Pancreas (tissue), 10 donors: ENCODE results near the gene TCF7L1. TPM values are rescaled to one million over a fixed set of nuclear protein-coding genes. Genes with fewer than 3 reads are reported as not detected.

ENCODE experiments used
- ATAC-seq, 4 donors: fragments of 200-7000 bp; cut with Tn5 transposase; one replicate each; pipeline versions ENCODE4 v1.8.0 to v1.9.1; 2020; ENCODE audit warnings: mild to moderate bottlenecking in 4 of 4, moderate library complexity in 4 of 4
- DNase-seq, 6 donors: peaks; one replicate each; pipeline ENCODE4 v3.0.0-alpha.2; 2020
- FAIRE-seq: peaks from 2 replicates; lab custom pipeline; 2012; peaks lifted over from hg19 to GRCh38; lab: Jason Lieb, UNC
- H3K27ac ChIP-seq, 4 donors: fragments of 200-600 bp; sonication (generic); 1 replicate in 3 of 4; 2 replicates in 1 of 4; pipeline versions ENCODE4 v1.5.0 to v1.8.0; 2020
- H3K27me3 ChIP-seq, 4 donors: fragments of 200-600 bp; one replicate each; pipeline ENCODE4 v1.8.0; 2021
- H3K36me3 ChIP-seq, 3 donors: fragments of 200-600 bp; sonication (generic) in 1 of 3; one replicate each; pipeline versions ENCODE4 v1.5.0 to v1.8.0; 2020 to 2021
- H3K4me1 ChIP-seq, 3 donors: fragments of 200-600 bp; one replicate each; pipeline ENCODE4 v1.8.0; 2021
- H3K4me3 ChIP-seq, 4 donors: fragments of 200-600 bp; sonication (generic) in 2 of 4; one replicate each; pipeline versions ENCODE4 v1.5.0 to v1.8.0; 2020 to 2021
- H3K9me3 ChIP-seq, 4 donors: fragments of 200-600 bp; one replicate each; pipeline ENCODE4 v1.8.0; 2021
- CTCF ChIP-seq, 4 donors: fragments of 200-600 bp; sonication (generic) in 3 of 4; IDR thresholded peaks; one replicate each; pipeline versions ENCODE4 v1.5.0 to v1.8.0; 2021; ENCODE audit warnings: antibody characterized with exemption in 4 of 4
- WGBS, 2 donors: extraction: QIAGEN DNeasy Blood & Tissue Kit; methylation state at CpG; one replicate each; pipeline ENCODE4 v1.1.7; 2013; 5-methylcytosine and 5-hydroxymethylcytosine counted together
- intact Hi-C, 3 donors: fragments of 100-400 bp; cut with DNase I; formaldehyde crosslinking; loops; one replicate each; pipeline versions ENCODE4 v1.11.1 to v1.14.2; 2022
- polyA plus RNA-seq, 2 donors: library from polyadenylated mRNA; stranded (reverse); fragments of 200-250 nt; gene quantifications; one replicate each; pipeline ENCODE4 v1.2.3, GENCODE V29; 2013
- total RNA-seq, 6 donors: library from RNA; stranded (reverse); fragmentation: NEBNext Ultra II Directional in 4 of 6; extraction: Animal tissue kit (Norgen Biotek cat#: 25700) in 4 of 6; gene quantifications; one replicate each; pipeline versions ENCODE4 v1.2.1 to v1.2.4, GENCODE V29; 2021 to 2023
- donor health status: healthy with polysubstance abuse.
- donor health status: DM: no; HTN: no; CAD: no; lungs with moderate emphysema.
- donor health status: DM: no; HTN: no; CAD: no.
- donor health status: control.
- donor health status: control.
- donor health status: Bipolar disorder and iron deficiency.
- donor health status: DM: yes; HTN: yes; CAD: no.
- donor health status: DM: no; HTN: no; CAD: no.
- donor health status: DM: no; HTN: no; CAD: no.
- donor health status: DM: yes; HTN: yes; CAD: no.

The TCF7L1 gene
- total and polyA plus RNA-seq, 8 donors: 1.1 to 4.0 (median 1.8) TPM

GRCh38 chr2:85178154-85178553 is 45.0 kb downstream of the TCF7L1 start:
- no peak for TF ChIP-seq CTCF (IDR thresholded peaks at IDR 0.05)
- ATAC-seq (no peak), FAIRE-seq (no peak), DNase-seq (no peak)
- no peak overlapping the region for H3K4me3 ChIP-seq
- H3K27me3 ChIP-seq: no peaks in the 10 kb centered on the region
- intact Hi-C loops: no loop called here
- peaks cover 0 to 2% (median 2%) of the 10 kb centered on the region in 3 donors for H3K4me1 ChIP-seq
- H3K36me3 ChIP-seq: no peaks in the 10 kb centered on the region
- WGBS, 2 donors: 65 to 90% methylated on average over 1 of the region's 1 CpG
- H3K9me3 ChIP-seq: no peaks in the 10 kb centered on the region
- H3K27ac ChIP-seq: no peak overlapping the region

GRCh38 chr2:85178980-85179411 is 45.8 kb downstream of the TCF7L1 start:
- no peak for FAIRE-seq
- no peaks in the 10 kb centered on the region for H3K9me3 ChIP-seq

GRCh38 chr2:85179541-85179940 is 46.3 kb downstream of the TCF7L1 start:
- FAIRE-seq: no peak
- Histone ChIP-seq H3K27me3 (no peaks in the 10 kb centered on the region), H3K36me3 (no peaks in the 10 kb centered on the region), H3K4me3 (no peak overlapping the region), H3K4me1 (peaks cover 0 to 2% (median 2%) of the 10 kb centered on the region in 3 donors), H3K27ac (no peak overlapping the region), H3K9me3 (no peaks in the 10 kb centered on the region)
- DNase-seq: no peak
- no peak for TF ChIP-seq CTCF (IDR thresholded peaks at IDR 0.05)
- ATAC-seq: no peak
- intact Hi-C loops: no loop called here
- WGBS, 2 donors: 75 to 80% methylated on average over 3 of the region's 3 CpGs

More at GRCh38 chr2:85178980-85179411, 45.8 kb downstream of the TCF7L1 start:
- H3K27me3 ChIP-seq: no peaks in the 10 kb centered on the region
- no peak overlapping the region for H3K27ac ChIP-seq
- H3K4me1 ChIP-seq: peaks cover 0 to 2% (median 2%) of the 10 kb centered on the region in 3 donors
- no peaks in the 10 kb centered on the region for H3K36me3 ChIP-seq
- no peak for TF ChIP-seq CTCF (IDR thresholded peaks at IDR 0.05)
- DNase-seq: no peak
- no peak overlapping the region for H3K4me3 ChIP-seq
- no peak for ATAC-seq
- intact Hi-C loops: no loop called here
- WGBS, 2 donors: 78 to 84% methylated on average over 5 of the region's 5 CpGs

- peaks cover 0 to 2% (median 2%) of the 10 kb centered on the region in 3 donors for H3K4me1 ChIP-seq
- FAIRE-seq (no peak), ATAC-seq (no peak), DNase-seq (no peak)
- no peaks in the 10 kb centered on the region for H3K36me3 ChIP-seq
- no peak overlapping the region for H3K27ac ChIP-seq
- no peaks in the 10 kb centered on the region for H3K27me3 ChIP-seq
- 75% methylated on average over 12 of the region's 12 CpGs for WGBS, 2 donors
- H3K4me3 ChIP-seq: no peak overlapping the region
- TF ChIP-seq CTCF (IDR thresholded peaks at IDR 0.05): no peak
- no peaks in the 10 kb centered on the region for H3K9me3 ChIP-seq
- intact Hi-C loops: no loop called here
These were observed 47.3 kb downstream of the TCF7L1 start for GRCh38 chr2:85180322-85181133.

DNA sequence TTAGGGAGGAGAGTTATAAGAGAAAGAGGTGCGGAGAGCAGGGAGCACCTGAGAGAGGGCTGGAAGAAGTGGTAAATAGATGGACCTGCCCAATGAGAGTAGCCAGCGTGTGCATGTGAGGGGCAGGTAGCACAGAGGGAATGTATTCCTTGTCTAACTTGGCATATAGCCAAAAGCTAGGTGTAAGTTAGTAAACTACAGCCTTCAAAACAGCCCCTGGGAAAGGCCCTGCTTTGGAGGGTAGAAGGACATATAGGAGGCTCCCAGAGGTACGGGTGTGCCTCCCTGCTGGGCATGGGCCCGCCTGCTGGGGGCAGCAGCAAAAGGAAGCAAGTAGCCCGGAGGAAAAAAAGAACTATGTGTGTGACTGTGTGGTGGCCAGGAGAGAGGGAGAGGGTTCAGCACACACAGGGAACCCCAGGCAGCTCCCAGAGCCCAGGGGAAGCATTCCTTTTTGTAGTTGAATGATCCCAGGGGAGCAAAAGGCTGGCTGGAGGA is 48.0 kb downstream of the TCF7L1 start:
- Histone ChIP-seq H3K9me3 (no peaks in the 10 kb centered on the region), H3K27ac (no peak overlapping the region), H3K27me3 (no peaks in the 10 kb centered on the region), H3K36me3 (no peaks in the 10 kb centered on the region), H3K4me3 (no peak overlapping the region), H3K4me1 (no peaks in the 10 kb centered on the region)
- DNase-seq: no peak
- no peak for FAIRE-seq
- TF ChIP-seq CTCF (IDR thresholded peaks at IDR 0.05): no peak
- intact Hi-C loops: no loop called here
- WGBS, 2 donors: 67 to 73% methylated on average over 5 of the region's 5 CpGs
- peak in 1 of 4 donors; percentile 38 for ATAC-seq
